CD4-positive, alpha-beta T cell treated with Interleukin-2 at 100 ng/mL for 4 hours (primary cell): Measurements from ENCODE around the gene PRSS3.
A peak's percentile ranks its signal among the peaks of the same experiment; 100 is the strongest.
"Not testable (repeated sequence)": the region's sequence is repeated elsewhere in the genome, so short reads cannot be mapped to it uniquely, and the experiment has no call there.

Experiments
- DNase-seq: peaks from one replicate; pipeline ENCODE4 v3.0.0-alpha.2; 2020; ENCODE audit warnings: low spot score

Gene PRSS3

GRCh38 chr9:33818167-33818846 is 22.9 kb downstream of the PRSS3 start:
- no peak for DNase-seq

DNA sequence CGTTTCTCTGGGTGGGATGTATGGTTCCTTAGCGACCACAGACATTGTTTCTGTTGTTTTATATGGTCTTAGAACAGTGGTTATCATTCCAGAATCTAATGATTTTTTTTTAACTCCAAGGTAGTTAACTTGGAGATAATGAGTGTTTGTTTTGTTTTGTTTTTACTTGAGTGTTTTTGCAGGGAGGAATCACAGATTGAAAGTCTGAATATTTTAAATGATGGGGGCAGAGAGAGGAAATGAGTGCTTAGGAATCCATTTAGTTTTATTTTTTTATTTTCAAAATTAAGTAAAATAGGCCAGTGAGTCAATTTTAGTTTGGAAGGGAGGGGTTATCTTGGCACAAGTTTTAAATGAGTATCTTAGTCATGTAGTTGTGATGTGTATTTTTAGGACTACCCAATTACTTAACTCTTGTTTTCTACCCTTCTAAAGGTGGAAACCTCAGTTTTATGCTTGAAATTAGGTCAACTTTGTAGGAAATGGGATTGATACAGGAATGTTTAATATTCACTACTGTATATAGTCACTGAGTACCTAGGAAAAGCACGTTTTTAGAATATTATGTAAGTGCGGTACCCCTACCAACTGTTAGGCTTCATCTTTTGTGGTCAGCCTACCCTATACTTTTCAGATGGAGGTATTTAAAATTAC is 23.6 kb downstream of the PRSS3 start:
- DNase-seq = peak; percentile 41

DNA sequence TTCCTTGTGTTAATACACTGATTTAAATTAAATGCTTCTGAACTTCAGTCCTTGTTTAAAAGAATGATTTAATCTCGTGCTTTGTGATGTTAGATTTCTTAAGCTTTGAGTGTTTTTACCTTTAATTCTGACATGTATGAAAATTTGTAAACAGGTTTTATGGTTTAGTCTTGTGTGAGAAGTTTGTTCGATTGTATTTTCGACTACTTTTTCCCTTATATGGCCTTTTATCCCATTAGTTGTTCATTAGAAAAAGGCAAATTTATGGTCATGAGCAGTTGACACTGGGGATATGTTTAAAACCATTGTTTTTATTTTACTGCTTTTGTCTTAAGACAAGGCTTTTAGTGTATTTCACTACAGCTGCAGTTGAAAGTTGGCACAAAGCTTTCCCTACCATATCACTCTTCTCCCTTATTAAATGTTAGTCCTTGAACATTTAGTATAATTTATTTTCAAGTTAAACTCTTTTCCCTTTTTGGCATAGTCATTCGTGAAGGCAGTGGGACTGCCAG is 24.9 kb downstream of the PRSS3 start:
- no peak for DNase-seq

- no peak for DNase-seq
Observed at GRCh38 chr9:33823801-33824200, 28.4 kb downstream of the PRSS3 start.

- not testable (repeated sequence) for DNase-seq
Observed at GRCh38 chr9:33827285-33827684, 31.9 kb downstream of the PRSS3 start.

GRCh38 chr9:33829641-33830230 is 34.4 kb downstream of the PRSS3 start:
- not testable (repeated sequence) for DNase-seq

DNA sequence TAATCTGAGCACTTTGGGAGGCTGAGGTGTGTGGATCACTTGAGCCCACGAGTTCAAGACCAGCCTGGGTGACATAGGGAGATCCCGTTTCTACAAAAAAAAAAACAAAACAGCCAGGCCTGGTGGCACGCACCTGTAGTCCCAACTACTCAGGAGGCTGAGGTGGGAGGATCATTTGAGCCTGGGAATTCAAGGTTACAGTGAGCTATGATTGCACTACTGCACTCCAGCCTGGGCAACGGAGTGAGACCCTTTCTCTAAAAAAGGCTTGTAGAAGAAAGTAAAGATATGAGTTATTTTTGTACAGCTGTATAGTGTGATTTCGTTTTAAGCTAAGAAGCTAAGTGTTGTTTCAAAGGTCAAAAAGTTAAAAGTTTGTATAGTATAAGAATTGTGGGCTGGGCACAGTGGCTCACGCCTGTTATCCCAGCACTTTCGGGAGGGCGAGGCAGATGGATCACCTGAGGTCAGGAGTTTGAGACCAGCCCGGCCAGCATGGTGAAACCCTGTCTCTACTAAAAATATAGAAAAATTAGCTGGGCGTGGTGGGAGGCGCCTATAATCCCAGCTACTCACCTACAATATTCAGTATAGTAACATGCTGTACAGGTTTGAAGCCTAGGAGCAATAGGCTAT is 40.4 kb downstream of the PRSS3 start:
- DNase-seq = no peak

DNA sequence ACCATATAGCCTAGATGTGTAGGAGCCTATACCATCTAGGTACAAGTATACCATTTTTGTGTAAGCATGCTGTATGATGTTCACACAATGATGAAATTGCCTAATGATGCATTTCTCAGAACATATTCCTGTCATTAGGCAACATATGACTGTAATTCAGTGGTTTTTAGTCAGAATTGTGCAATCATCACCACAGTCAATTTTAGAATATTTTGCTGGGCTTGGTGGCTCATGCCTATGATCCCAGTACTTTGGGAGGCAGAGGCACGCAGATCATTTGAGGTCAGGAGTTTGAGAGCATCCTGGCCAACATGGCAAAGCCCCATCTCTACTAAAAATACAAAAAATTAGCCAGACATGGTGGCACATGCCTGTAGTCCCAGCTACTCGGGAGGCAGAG is 40.9 kb downstream of the PRSS3 start:
- DNase-seq = not testable (repeated sequence)

DNA sequence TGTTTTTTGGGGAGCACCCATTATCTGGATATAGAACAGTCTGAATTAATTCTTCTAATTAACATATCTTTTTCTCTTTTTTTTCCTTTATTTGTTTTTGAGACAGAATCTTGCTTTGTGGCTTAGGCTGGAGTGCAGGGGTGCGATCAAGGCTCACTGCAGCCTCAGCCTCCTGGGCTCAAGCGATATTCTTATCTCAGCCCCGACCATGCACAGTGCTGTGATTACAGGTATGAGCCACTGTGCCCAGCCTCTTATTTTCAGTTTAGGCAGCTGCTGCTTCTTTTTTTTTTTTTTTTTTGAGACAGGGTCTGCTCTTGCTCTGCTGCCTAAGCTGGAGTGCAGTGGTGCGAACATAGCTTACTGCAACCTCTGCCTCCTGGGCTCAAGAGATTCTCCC is 41.8 kb downstream of the PRSS3 start:
- no peak for DNase-seq

- DNase-seq = no peak
Observed at GRCh38 chr9:33840381-33840780, 45.0 kb downstream of the PRSS3 start.

DNA sequence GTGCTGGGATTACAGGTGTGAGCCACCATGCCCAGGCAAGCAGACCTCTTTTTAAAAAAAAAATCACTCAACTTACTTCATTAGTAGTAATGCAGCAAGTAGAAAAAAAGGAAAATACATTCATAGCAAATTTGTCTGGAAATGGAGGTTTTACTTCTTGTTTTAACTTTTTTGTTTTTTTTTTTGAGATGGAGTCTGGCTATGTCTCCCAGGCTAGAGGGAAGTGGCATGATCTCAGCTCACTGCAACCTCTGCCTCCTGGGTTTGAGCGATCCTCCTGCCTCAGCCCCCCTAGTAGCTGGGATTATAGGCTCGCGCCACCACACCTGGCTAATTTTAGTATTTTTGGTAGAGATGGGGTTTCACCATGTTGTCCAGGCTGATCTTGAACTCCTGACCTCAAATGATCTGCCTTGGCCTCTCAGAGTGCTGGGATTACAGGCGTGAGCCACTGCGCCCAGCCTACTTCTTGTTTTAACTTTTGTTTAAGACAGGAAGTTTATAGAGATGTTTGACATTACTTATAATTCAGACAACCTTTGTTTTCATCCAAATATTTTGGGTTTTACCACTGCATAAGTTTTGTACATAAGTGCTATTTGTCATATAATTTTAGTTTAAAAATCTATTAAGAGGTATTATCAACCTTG is 48.1 kb downstream of the PRSS3 start:
- no peak for DNase-seq

GRCh38 chr9:33846231-33846630 is 50.9 kb downstream of the PRSS3 start:
- no peak for DNase-seq

DNA sequence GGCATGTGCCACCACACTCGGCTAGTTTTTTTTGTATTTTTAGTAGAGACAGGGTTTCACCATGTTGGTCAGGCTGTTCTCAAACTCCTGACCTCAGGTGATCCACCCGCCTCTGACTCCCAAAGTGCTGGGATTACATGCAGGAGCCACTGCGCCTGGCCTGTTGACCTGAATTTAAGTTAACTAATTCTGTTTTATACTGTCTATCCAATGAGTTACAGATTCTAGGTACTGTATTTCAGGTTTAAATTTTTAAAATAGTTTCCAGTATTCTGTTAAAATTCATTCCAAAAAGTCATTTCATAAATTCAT is 52.5 kb downstream of the PRSS3 start:
- not testable (repeated sequence) for DNase-seq
